Islet of Langerhans (tissue), 1 donor: ENCODE data around the gene SERPINA10.
"Not testable (repeated sequence)": the region's sequence is repeated elsewhere in the genome, so short reads cannot be mapped to it uniquely, and the experiment has no call there.

ENCODE experiments used
- FAIRE-seq: peaks from one replicate; lab custom pipeline; 2011; peaks lifted over from hg19 to GRCh38; lab: Jason Lieb, UNC

The SERPINA10 gene

DNA sequence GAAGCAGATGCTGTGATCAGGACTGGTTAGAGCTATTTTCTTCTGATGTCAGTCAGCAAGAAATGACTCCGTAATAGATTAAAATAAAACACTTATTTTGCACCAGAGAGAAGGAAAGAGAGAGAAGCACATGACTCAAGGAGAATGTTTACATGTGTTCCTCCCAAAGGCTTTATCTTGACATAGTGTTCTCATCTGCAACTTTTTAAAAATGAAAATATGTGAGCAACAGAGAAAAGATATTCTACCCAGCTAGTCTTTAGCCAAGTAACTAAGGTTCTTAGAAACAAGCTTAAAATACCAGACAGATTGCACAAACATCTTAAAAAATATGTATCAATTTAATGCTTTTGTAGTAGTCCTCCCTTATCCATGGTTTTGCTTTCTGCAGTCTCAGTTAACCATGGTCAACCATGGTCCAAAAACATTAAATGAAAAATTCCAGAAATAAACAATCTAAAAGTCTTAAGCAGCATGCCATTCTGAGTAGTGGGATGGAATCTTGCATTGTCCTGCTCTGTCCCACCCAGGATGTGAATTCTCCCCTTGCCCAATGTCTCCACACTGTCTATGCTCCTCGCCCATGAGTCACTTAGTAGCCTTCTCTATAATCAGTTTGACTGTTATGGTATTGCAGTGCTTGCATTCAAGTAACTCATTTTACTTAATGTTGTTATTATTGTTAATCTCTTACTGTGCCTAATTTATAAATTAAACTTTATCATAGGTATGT, 9.9 kb downstream of the SERPINA10 start:
- FAIRE-seq, result no peak

DNA sequence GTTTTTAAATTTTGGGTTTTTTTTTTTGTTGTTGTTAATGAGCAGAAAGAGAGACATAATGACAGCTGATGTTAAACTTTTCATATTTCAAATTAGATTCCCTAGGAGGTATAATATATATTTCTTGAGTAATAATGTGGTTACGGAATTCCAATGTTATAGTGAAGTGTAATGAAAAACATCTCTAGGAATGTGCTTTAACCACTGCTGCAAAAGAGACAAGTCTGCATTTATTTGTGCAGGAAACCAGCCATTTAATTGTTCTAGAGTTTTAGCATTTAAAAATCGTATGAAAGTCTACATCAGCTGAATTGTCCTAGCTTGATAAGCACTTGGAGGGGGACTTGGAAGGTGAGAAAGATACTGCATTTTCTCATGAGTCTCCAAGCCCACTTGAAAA, 14.3 kb downstream of the SERPINA10 start:
- FAIRE-seq, result no peak

DNA sequence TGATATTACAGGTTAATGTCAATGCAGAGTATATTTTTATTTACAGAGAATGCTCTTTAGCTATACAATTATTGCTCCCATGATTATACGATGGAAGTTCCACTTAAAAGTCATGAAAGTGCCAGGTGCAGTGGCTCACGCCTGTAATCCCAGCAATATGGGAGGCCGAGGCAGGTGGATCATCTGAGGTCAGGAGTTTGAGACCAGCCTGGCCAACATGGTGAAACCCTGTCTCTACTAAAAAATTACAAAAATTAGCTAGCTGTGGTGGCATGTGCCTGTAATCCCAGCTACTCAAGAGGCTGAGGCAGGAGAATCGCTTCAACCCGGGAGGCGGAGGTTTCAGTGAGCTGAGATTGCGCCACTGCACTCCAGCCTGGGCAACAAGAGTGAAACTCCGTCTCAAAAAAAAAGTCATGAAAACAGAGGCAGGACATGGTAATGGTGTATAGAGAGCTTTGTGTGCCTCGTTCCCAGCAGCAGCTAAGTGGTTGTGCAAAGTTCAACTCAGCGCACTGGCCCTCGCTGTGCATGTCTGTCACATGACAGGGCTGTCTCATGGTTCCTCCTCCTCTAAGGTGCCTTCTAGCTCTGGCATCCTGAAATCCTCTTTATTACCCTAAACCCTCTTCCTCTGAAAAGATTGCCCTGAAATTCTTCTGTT, 16.0 kb downstream of the SERPINA10 start:
- peak; percentile 90 for FAIRE-seq

DNA sequence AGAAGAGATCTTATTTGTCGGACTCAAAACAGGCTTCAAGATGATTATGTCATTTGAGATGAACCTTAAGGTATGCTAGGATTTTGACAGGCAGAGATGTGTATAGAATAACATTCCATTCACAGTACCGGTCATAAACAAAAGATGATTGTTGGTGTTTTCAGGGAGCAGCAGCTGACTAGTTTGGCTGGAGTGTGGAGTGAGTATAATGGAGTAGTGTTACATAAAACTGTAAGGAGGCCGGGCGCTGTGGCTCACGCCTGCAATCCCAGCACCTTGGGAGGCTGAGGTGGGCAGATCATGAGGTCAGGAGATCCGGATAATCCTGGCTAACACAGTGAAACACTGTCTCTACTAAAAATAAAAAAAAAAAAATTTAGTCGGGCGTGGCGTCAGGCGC, 23.9 kb downstream of the SERPINA10 start:
- FAIRE-seq, result no peak

- FAIRE-seq, result not testable (repeated sequence)
Observed at GRCh38 chr14:94268582-94268981, 24.5 kb downstream of the SERPINA10 start.

- FAIRE-seq, result no peak
Observed at GRCh38 chr14:94267352-94267751, 25.7 kb downstream of the SERPINA10 start.

DNA sequence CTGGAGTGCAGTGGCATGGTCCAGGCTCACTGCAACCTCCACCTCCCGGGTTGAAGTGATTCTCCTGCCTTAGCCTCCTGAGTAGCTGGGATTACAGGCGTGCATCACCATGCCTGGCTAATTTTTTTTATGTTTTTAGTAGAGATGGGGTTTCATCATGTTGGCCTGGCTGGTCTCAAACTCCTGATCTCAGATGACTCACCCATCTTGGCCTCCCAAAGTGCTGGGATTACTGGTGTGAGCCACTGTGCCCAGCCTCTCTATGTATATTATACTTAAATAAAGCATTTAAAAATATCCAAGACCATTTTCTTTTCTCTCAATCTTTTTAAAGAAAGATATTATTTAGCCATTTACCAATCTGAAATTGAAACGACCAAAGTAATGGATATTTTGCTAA, 28.9 kb downstream of the SERPINA10 start:
- not testable (repeated sequence) for FAIRE-seq

DNA sequence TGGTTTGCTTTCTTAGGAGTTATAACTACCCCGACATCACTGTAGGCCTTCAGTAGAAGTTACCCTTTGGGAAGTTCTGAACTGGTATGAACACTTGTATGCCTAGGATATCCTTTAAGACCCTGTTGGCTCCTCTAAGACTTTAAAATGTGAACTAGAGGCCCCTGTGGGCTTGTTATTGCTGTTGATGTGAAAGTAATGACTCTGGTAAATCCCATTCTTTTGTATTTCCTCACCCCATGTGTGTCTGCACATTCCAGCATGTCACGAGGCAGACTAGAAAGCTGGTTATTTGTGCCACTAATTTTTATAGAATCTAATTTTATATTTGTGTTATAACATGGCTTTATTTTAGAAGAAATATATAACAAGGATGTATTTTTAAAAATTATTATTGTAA, 48.9 kb downstream of the SERPINA10 start:
- FAIRE-seq, result no peak

DNA sequence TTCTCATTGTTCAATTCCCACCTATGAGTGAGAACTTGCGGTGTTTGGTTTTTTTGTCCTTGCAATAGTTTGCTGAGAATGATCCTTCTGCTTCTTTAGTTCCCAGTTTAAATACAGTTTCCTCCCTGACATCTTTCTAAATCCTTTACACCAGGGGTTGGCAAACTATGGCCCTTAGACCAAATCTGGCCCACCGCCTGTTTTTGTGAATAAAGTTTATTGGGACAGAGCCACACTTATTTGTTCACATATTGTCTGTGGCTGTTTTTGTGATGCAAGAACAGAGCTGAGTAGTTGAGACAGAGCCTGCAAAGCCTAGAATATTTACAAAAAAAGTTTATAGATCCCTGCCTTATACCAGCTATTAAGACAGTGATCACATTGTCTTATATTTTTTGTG, 53.7 kb downstream of the SERPINA10 start:
- no peak for FAIRE-seq

DNA sequence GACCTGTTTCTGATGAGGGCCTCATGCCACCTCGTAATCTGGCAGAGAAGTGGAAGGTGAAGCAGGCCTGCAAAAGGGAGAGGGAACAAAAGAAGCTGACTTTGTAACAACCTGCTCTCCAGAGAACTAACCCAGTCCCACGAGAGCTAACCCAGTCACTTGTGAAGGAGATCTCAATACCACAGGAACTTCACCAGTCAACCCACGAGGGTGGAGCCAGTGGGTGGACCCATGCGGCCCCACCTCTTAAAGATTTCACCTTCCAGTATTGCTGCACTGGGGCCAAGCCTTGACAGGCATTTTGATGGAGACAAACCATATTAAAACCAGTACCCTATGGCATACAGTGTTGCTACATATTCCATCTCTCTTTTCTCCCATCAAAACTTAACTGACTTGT, 55.1 kb downstream of the SERPINA10 start:
- no peak for FAIRE-seq

GRCh38 chr14:94237046-94237445, 56.0 kb downstream of the SERPINA10 start:
- no peak for FAIRE-seq
